GM19324 (cell line): ENCODE data around the gene CRYBG3.

Experiments
- ATAC-seq: cut with Tn5 transposase; IDR thresholded peaks from one replicate; pipeline ENCODE4 v1.9.1; 2021; ENCODE audit warnings: mild to moderate bottlenecking, moderate library complexity; ENCODE audit not compliant: unreplicated experiment, low FRiP score

CRYBG3 gene

GRCh38 chr3:97821774-97822358 lies at the start of gene CRYBG3:
Gene CRYBG3, plus strand, starts transcription at chr3:97822011. Its CDS starts 196 bp downstream, at chr3:97822207.
- peak; percentile 99 for ATAC-seq

- no peak for ATAC-seq
Observed at GRCh38 chr3:97772926-97773325, 48.9 kb upstream of the CRYBG3 start.

DNA sequence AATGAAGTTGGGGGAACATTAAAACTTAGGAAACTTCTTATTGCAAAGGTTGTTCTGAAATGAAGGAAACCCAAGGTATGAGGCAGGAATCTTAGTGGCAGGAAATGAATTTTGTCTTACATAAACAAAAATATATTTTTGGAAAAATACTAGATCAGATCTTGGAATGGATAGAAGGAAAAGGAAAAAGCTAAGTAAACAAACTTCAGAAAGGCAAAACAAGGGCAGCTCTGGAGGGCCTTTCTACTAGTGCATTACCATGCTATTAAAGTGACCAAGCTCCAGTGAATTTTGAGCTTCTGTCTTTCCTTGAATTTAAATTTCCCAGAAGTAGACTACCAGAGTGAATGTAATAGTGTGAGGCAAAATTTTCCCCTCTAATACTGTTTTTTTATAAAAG lies 43.7 kb upstream of the CRYBG3 start:
- ATAC-seq: no peak

DNA sequence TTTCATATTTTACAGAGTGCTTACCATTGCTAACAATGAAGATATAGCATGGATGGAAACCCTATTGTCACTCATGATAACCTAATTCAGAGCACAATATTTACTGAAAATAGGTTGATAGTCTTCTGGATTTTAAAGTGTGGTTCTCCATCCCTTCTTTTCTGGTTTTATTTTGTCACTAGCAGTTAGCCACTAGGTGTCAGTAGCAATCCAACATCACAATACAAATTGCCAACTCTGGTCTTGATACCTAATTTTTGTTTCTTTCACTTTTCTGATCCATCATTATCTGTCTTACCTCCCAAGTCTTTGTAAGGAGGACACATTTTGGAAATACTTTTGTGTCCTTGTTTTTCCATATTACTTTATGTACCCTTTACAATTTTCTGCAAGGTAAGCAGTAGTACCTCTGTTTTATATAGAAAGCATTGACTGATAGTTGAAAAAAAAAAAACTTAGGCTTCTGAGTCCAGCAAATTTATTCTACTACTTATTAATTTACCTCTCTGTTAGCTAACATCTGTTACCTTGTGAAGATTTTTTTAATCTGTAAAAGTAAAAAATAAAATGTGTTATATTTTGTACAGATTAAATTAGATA lies 28.3 kb upstream of the CRYBG3 start:
- peak; percentile 50 for ATAC-seq

DNA sequence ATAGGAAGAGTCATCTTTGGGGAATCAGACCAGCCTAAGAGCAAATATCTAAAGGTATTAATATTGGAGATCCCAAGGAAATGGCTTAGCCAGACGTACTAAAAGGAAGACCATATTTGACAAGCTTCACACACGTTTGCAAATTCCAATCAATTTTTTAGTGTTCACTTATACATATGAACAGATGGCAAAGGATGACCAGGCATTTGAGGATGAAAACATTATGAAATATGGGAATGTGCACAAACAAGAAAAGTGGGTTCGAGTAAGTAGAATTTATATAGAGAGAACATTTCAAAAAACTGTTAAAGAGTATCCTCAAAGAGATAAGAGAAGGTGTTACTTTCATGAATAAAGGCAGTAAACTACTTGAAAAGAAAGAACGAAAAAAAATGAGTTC lies 25.9 kb upstream of the CRYBG3 start:
- no peak for ATAC-seq

- ATAC-seq: no peak
Observed at GRCh38 chr3:97804471-97804870, 17.3 kb upstream of the CRYBG3 start.

GRCh38 chr3:97810779-97811390 lies 10.9 kb upstream of the CRYBG3 start:
- ATAC-seq: no peak

GRCh38 chr3:97815149-97815917 lies 6.5 kb upstream of the CRYBG3 start:
- ATAC-seq: no peak

- ATAC-seq: no peak
Observed at GRCh38 chr3:97816811-97817210, 5.0 kb upstream of the CRYBG3 start.

- ATAC-seq: no peak
Observed at GRCh38 chr3:97817965-97818364, 3.8 kb upstream of the CRYBG3 start.

- no peak for ATAC-seq
Observed at GRCh38 chr3:97820780-97821179, 1.0 kb upstream of the CRYBG3 start.

DNA sequence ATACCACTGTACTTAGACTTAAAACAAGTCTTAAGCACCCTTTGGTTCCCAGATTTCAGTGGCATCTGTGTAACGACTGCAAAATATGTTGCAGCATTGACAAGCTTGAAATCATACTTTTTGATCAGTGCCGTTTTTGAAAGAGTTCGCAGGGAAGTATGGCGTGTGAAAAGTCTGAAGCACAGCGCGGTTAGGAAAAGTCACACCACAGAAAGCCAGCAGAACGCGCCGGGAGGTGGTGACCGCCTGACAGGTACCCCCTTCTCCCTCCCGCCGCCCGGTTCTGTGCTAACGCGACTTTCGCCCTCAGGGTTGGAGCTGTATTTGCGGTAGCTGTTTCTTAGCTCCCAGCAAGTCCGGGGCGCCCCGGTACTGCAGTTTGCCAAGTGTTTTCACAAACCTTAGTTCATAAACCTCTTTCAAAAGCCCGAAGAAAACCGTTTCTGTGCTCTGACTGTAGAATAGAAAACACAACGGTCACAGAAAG lies 481 bp upstream of the CRYBG3 start:
- peak; percentile 67 for ATAC-seq

GRCh38 chr3:97822359-97822775 lies 556 bp downstream of the CRYBG3 start:
- ATAC-seq: peak; percentile 38

- ATAC-seq: no peak
Observed at GRCh38 chr3:97823046-97824004, 1.5 kb downstream of the CRYBG3 start.

DNA sequence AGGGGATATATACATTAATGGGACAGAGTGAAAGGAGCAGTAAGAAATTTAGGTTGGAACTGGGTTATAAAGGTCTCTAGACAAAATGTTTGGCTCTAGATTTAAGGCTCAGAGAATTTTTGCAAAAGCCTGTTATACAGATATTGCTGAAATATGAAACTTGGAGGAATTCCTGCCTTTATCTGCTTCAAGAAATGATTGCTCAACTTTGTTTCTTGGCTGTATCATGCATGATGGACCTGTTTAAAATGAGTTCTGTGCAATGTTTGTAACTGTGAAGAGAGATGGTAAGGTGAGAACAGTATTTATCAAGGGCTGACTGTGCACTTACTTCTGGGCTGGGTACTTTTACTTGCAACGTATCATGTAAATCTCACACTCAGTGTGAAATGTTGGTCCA lies 3.3 kb downstream of the CRYBG3 start:
- ATAC-seq: no peak

- ATAC-seq: no peak
Observed at GRCh38 chr3:97827741-97828471, 6.1 kb downstream of the CRYBG3 start.

GRCh38 chr3:97829198-97829597 lies 7.4 kb downstream of the CRYBG3 start:
- no peak for ATAC-seq

- no peak for ATAC-seq
Observed at GRCh38 chr3:97830638-97831037, 8.8 kb downstream of the CRYBG3 start.

DNA sequence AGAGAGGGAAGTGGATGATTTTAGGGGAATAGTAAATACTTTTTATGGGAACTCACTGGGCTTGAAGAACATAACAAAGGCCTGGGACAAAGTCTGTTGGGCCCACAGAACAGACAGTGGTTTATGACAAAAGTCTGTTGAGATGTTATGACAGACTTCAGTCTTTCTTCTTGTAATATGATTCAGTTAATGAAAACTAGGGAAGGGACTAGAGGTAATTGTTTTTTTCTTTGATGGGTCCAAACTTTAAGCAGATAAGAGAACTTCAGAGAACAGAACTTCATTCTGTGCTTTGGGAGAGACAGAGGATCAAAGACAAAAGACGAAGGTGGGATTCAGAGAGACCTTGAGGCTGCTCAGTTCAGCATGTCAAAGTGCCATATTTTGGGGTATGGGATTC lies 9.3 kb downstream of the CRYBG3 start:
- ATAC-seq: no peak
